Activated T-cell treated with anti-CD3 and anti-CD28 coated beads for 48 hours (primary cell): ENCODE data around the gene SFXN5.
"Not testable (repeated sequence)": the region's sequence is repeated elsewhere in the genome, so short reads cannot be mapped to it uniquely, and the experiment has no call there.

Source experiments
- DNase-seq: peaks from one replicate; pipeline ENCODE4 v3.0.0-alpha.2; 2020; ENCODE audit warnings: low read depth

SFXN5 gene

DNA sequence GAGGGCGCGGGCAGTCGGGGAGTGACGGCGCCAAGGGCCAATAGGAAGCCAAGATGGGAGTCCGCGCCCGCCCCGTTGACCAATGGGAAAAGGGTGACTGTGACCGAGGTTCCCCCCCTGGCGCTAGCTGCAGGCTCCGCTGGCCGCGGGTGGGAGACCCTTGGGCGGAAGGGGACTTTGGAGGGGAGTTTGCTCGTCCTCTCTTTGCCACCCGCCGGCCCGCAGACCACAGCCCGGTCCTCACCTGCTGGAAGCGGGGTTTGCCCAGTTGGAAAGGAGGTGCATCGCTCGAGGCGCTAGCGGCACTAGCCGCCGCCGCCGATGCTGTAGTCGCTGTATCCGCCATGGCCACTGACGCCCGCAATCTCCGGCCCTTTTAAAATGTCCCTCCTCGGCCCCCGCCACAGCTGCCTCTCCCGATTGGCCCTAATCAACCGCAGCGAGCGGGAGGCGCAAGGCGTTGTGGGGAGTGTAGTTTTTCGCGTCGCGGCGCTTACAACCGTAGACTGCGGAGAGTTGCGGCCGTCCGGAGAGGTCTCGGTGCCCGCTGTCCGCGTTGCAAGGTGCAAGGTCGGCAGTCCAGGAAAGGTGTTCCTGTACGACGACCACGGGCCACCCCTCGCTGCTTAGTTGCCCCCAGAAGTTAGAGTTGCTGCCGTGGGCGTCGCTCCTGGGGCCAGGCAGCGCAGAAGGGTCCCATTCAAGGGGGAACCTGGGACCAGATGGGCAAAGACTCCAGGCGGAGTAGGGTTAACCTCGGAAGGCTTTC is at the start of gene SFXN5:
SFXN5 (minus strand) TSS at position 353 of the 769 bp plus-strand sequence; CDS start at position 346, 7 bp downstream.
- peak; percentile 96 for DNase-seq

DNA sequence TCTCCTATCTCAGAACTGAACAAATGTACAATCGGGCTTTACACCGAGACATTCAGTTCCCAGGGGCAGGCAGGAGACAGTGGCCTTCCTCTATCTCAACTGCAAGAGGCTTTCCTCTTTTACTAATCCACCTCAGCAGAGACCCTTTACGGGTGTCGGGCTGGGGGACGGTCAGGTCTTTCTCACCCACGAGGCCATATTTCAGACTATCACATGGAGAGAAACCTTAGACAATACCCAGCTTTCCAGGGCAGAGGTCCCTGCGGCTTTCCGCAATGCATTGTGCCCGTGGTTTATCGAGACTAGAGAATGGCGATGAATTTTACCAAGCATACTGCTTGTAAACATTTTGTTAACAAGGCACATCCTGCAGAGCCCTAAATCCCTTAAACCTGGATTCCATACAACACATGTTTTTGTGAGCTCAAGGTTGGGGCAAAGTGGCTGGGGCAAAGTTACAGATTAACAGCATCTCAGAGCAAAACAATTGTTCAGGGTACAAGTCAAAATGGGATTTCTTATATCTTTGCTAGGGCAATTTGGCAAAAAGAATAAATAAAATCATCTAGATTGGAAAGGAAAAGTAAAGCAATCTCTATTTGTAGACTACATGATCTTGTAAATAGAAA is 48.2 kb upstream of the SFXN5 start:
- not testable (repeated sequence) for DNase-seq

DNA sequence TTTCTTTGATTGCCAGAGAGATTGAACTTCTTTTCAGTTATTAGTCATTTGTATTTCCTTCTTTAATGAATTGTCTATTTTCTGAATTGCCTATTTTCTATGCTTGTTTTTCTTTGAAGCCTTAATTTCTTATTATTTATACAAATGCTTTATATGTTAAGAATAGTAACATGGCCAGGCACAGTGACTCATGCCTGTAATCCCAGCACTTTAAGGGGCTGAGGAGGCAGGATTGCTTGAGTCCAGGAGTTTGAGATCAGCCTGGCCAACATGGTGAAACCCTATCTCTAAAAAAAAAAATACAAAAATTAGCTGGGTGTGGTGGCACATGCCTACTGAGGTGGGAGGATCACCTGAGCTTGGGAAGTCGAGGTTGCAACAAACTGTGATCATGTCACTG is 45.9 kb upstream of the SFXN5 start:
- DNase-seq, result no peak

- no peak for DNase-seq
Measured at GRCh38 chr2:73116182-73116960, 44.9 kb upstream of the SFXN5 start.

GRCh38 chr2:73114273-73114867 is 42.9 kb upstream of the SFXN5 start:
- no peak for DNase-seq

GRCh38 chr2:73112913-73113854 is 41.7 kb upstream of the SFXN5 start, which contains the start of gene RAB11FIP5:
Gene RAB11FIP5, minus strand, starts transcription at chr2:73112948. Its CDS starts 171 bp downstream, at chr2:73112777.
- peak; percentile 78 for DNase-seq

DNA sequence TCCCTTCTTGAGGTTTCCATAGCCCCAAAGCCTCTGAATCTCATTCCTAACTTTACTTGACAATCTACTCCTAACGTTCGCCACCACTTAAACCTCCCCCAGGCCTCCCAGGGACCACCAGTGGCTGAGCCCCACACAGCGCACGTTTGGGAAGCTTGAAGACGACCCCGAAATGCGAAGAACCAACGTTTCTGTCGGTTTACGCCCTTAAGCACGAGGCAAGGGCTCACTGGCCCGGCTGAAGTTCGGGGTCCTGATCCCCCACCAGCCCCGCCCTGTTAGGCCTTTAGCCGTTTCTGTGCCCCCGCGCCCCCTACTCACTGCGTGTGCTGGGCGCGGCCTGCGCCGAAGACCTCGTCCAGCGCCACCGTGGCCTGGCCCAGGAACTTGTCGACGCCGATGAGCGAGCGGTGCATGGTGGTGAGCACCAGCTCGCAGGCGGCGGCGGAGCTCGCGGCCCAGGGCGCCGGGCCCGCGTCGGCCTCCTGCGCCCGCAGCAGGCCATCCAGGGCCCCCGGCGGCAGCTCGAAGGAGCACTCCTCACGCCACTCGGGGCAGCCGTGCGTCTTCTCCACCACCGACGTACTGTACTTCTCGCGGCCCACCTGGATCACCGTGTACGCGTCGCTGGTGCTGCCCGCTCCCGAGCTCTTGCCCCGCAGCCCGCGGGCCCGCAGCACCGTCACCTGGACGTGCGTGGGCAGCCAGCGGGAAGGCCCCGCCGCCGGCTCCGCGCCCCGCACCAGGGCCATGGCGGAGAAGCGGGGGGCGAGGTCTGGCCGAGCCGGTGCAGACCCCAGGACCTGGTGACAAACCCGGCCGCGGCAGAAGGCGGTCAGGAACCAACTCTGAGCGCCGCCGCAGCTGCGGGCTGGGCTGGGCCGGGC is 40.8 kb upstream of the SFXN5 start:
- DNase-seq, result peak; percentile 13

DNA sequence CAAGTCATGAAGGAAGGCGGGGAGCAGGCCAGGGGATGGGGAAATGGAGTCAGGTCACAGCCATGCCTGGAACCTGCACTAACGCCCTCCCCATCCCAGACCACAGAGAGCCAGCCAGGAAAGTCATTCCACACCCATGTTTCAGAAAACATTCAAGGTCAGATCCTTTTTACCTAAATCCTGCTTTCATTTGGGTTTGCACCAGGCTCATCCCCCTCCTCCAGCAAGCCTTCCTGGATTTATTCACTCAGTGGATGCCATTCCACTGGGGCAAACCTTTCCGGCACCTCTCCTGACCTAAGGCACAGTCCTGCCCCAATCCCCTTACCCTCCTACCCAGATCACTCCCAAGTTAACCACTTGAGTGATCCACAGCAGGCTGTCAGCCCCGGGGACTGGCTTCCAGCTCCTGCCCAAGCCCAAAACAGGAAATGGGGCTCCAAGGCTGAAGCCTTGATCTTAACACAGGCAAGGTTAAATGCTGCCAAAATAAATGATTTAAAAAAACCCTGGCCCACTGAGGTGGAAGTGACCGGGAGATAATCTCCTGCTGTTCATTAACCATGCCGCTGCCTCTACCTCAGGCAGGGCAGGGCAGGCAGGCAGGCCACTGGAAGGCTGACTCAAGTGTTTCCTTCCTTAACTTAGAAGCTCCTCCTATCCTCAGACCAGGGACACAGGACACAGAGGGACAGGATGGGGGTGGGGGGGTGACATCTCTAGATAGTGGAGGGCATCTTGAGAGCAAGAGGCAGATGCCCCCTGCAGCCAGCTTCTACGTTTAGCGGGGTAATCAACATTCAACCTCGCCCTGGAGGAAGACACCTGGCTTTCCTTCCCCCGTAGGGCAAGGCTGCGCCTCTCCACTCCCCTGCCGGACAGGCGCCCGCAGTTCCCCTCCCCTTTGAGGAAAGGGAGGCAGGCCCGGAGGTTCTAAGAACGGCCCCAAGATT is 39.8 kb upstream of the SFXN5 start:
- DNase-seq, result no peak

DNA sequence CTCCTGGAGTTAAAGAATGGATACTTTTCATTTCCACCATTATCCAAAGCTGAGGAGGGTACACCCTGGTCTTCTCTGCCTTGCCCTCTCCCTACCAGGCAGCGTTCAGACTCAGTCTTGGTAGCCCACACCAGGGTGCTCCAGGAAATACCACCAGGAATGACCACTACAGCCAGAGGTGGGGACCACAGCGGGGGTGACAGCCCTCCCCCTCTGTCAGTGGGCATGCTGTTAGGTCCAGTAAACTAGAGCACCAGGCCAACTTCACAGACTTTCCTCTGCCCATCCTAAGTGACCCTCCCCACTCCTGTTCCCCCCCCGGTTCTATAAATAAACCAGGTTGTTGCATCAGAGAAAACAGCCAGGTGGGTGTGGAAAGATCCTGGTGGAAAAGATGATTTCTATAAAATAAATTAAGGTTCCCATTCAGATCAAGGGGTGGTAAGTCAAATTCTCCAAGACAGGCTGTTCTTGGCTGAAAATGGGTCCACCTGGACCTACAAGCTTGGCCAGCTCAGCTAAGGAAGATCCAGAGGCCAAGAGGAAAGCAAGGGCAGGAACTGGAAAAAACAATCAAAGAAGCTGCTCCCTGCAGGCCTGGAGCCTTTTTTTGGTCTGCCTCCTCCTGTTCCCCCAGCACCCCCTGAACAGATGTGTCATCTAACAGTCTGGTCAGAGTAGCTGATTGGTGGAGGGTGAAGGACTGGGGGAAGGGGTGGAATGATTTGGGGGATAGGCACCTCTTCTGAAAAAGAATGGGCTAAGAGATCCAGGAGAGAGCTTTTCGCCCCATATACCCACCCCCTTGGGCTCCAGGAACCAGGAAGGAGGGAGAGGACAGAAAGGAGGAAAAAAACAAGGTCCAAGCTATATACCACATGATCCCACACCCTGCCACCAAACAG is 38.9 kb upstream of the SFXN5 start:
- no peak for DNase-seq

GRCh38 chr2:73109431-73110167 is 38.1 kb upstream of the SFXN5 start:
- no peak for DNase-seq

- DNase-seq, result no peak
Measured at GRCh38 chr2:73107211-73107926, 35.9 kb upstream of the SFXN5 start.

DNA sequence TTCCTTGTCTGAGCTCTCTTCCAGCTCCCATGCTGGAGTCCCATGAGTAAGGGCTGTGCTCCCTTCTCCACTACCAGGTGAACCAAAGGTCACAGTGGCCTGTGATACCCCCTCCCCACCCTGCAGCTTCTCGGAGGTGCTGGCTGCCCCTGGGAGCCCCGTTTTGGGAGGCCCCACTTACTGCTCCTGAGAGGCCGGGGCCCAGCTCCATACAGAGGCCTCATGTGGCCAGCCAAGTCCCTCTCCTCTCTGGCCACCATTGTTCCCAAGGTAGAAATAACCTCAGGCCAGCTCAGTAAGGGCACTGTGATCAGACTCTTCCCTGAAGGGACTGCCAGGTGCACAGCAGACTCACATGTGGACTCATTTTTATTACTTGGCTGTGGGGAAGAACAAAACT is 35.3 kb upstream of the SFXN5 start:
- no peak for DNase-seq

DNA sequence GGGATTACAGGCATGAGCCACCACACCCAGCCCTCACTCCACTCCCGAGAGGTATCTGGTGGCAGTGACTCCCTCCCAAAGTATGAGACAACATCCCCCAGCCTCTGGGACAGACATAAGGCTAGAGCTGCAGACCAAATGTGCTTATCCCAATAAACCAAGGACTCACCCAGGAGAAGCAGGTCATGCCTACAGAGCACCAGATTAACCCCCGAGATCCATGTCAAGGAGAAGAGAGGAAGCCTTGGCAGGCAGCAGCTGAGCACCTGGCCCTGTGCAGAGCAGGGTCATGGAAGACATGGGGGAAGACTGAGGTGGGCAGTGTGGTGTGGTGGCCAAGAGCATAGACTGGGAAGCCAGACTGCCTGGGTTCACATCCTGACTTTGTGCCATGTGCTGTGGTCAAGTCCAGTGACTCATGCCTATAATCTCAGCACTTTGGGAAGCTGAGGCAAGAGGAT is 34.0 kb upstream of the SFXN5 start:
- DNase-seq, result no peak

GRCh38 chr2:73104933-73105332 is 33.4 kb upstream of the SFXN5 start:
- no peak for DNase-seq

- DNase-seq, result no peak
Measured at GRCh38 chr2:73103018-73103542, 31.6 kb upstream of the SFXN5 start.

GRCh38 chr2:73101626-73102256 is 30.2 kb upstream of the SFXN5 start:
- DNase-seq, result no peak
